Activated CD4-positive, alpha-beta memory T cell treated with anti-CD3 and anti-CD28 coated beads, Interleukin-2, amount 10 ng/mL, durations not matched to agents 7 days and 5 days (primary cell): ENCODE results near the gene MKRN3. TPM values are rescaled to one million over a fixed set of nuclear protein-coding genes. Genes with fewer than 3 reads are reported as not detected.
A peak's percentile ranks its signal among the peaks of the same experiment; 100 is the strongest.

Source experiments
- CTCF ChIA-PET: fragments of 350-600 bp; sonication (Branson Sonifier 250); formaldehyde crosslinking; loops from one replicate; lab custom pipeline; 2021; ENCODE audit warnings: antibody characterized with exemption, inconsistent platforms; lab: Charles Lee
- POLR2A ChIA-PET: fragments of 350-600 bp; sonication (Branson Sonifier 250); formaldehyde crosslinking; loops from one replicate; lab custom pipeline; 2021; ENCODE audit warnings: antibody characterized with exemption; lab: Charles Lee
- DNase-seq: peaks from one replicate; pipeline ENCODE4 v3.0.0-alpha.2; 2020
- H3K27ac Mint-ChIP-seq: one replicate; pipeline ENCODE4 v1.8.0; 2021; ENCODE audit warnings: mild to moderate bottlenecking, mixed read lengths
- H3K27me3 Mint-ChIP-seq: one replicate; pipeline ENCODE4 v1.8.0; 2021; ENCODE audit warnings: mixed read lengths
- H3K36me3 Mint-ChIP-seq: one replicate; pipeline ENCODE4 v1.8.0; 2021; ENCODE audit warnings: low read depth, mixed read lengths
- H3K4me1 Mint-ChIP-seq: one replicate; pipeline ENCODE4 v1.8.0; 2021; ENCODE audit warnings: mixed read lengths
- H3K4me3 Mint-ChIP-seq: one replicate; pipeline ENCODE4 v1.8.0; 2021; ENCODE audit warnings: mild to moderate bottlenecking, mixed read lengths
- H3K9me3 Mint-ChIP-seq: one replicate; pipeline ENCODE4 v1.8.0; 2021; ENCODE audit warnings: mixed read lengths
- total RNA-seq, 2 experiments: library from RNA; stranded (reverse); gene quantifications; one replicate each; pipeline ENCODE4 v1.2.3, GENCODE V29; 2021

Gene MKRN3
- total RNA-seq, result 1 to 10 TPM; 4.4 to 5.0 TPM

- peak within 1 kb of the TSS; percentile 89 for H3K27ac Mint-ChIP-seq
- H3K4me3 Mint-ChIP-seq, result peak within 1 kb of the TSS; percentile 76
- peaks cover 5% of the 10 kb centered on the region for H3K9me3 Mint-ChIP-seq
- DNase-seq, result peak; percentile 67
- ChIA-PET POLR2A (no interaction called here), CTCF (no interaction called here)
- H3K4me1 Mint-ChIP-seq, result peaks cover 5% of the 10 kb centered on the region
- peaks cover 4% of the 10 kb centered on the region for H3K27me3 Mint-ChIP-seq
- no peaks in the 10 kb centered on the region for H3K36me3 Mint-ChIP-seq
Observed at GRCh38 chr15:23565395-23566070, at the start of gene MKRN3. TSS of gene MKRN3 (plus strand) at chr15:23565674. CDS start at chr15:23565783, 109 bp downstream.

- Mint-ChIP-seq H3K27ac (no peak overlapping the region), H3K9me3 (peaks cover 2% of the 10 kb centered on the region), H3K36me3 (no peaks in the 10 kb centered on the region), H3K4me1 (no peaks in the 10 kb centered on the region), H3K4me3 (no peak overlapping the region), H3K27me3 (no peaks in the 10 kb centered on the region)
- no peak for DNase-seq
- POLR2A ChIA-PET, result no interaction called here
- CTCF ChIA-PET, result no interaction called here
Observed at GRCh38 chr15:23516866-23517265, 48.6 kb upstream of the MKRN3 start.

GRCh38 chr15:23518104-23518503 lies 47.4 kb upstream of the MKRN3 start:
- peaks cover 2% of the 10 kb centered on the region for H3K9me3 Mint-ChIP-seq
- H3K4me1 Mint-ChIP-seq, result no peaks in the 10 kb centered on the region
- ChIA-PET POLR2A (no interaction called here), CTCF (no interaction called here)
- no peak overlapping the region for H3K4me3 Mint-ChIP-seq
- no peaks in the 10 kb centered on the region for H3K27me3 Mint-ChIP-seq
- no peak for DNase-seq
- H3K36me3 Mint-ChIP-seq, result no peaks in the 10 kb centered on the region
- H3K27ac Mint-ChIP-seq, result no peak overlapping the region

GRCh38 chr15:23524816-23525215 lies 40.7 kb upstream of the MKRN3 start:
- no peak overlapping the region for H3K4me3 Mint-ChIP-seq

GRCh38 chr15:23529891-23530290 lies 35.6 kb upstream of the MKRN3 start:
- Mint-ChIP-seq H3K9me3 (peaks cover 4% of the 10 kb centered on the region), H3K27ac (no peak overlapping the region), H3K27me3 (no peaks in the 10 kb centered on the region), H3K36me3 (no peaks in the 10 kb centered on the region), H3K4me1 (no peaks in the 10 kb centered on the region), H3K4me3 (no peak overlapping the region)
- no peak for DNase-seq
- CTCF ChIA-PET, result no interaction called here
- POLR2A ChIA-PET, result no interaction called here

More at GRCh38 chr15:23524816-23525215, 40.7 kb upstream of the MKRN3 start:
- ChIA-PET CTCF (no interaction called here), POLR2A (no interaction called here)
- H3K9me3 Mint-ChIP-seq, result no peaks in the 10 kb centered on the region
- no peak for DNase-seq
- H3K4me1 Mint-ChIP-seq, result no peaks in the 10 kb centered on the region
- no peaks in the 10 kb centered on the region for H3K36me3 Mint-ChIP-seq
- no peak overlapping the region for H3K27ac Mint-ChIP-seq
- no peaks in the 10 kb centered on the region for H3K27me3 Mint-ChIP-seq

GRCh38 chr15:23532024-23532423 lies 33.5 kb upstream of the MKRN3 start:
- H3K27me3 Mint-ChIP-seq, result no peaks in the 10 kb centered on the region
- H3K4me1 Mint-ChIP-seq, result no peaks in the 10 kb centered on the region
- CTCF ChIA-PET, result no interaction called here
- H3K36me3 Mint-ChIP-seq, result no peaks in the 10 kb centered on the region
- no peak overlapping the region for H3K4me3 Mint-ChIP-seq
- H3K9me3 Mint-ChIP-seq, result peaks cover 9% of the 10 kb centered on the region
- POLR2A ChIA-PET, result no interaction called here
- no peak for DNase-seq
- H3K27ac Mint-ChIP-seq, result no peak overlapping the region

GRCh38 chr15:23536659-23537058 lies 28.8 kb upstream of the MKRN3 start:
- DNase-seq, result no peak
- ChIA-PET CTCF (no interaction called here), POLR2A (no interaction called here)
- no peaks in the 10 kb centered on the region for H3K4me1 Mint-ChIP-seq
- H3K27ac Mint-ChIP-seq, result no peak overlapping the region
- no peak overlapping the region for H3K4me3 Mint-ChIP-seq
- H3K27me3 Mint-ChIP-seq, result no peaks in the 10 kb centered on the region
- no peaks in the 10 kb centered on the region for H3K36me3 Mint-ChIP-seq
- H3K9me3 Mint-ChIP-seq, result peaks cover 9% of the 10 kb centered on the region

GRCh38 chr15:23538648-23539047 lies 26.8 kb upstream of the MKRN3 start:
- Mint-ChIP-seq H3K36me3 (no peaks in the 10 kb centered on the region), H3K4me3 (no peak overlapping the region), H3K9me3 (peaks cover 9% of the 10 kb centered on the region), H3K4me1 (no peaks in the 10 kb centered on the region), H3K27me3 (no peaks in the 10 kb centered on the region), H3K27ac (no peak overlapping the region)
- CTCF ChIA-PET, result no interaction called here
- DNase-seq, result no peak
- POLR2A ChIA-PET, result no interaction called here

- no peak for DNase-seq
- Mint-ChIP-seq H3K4me3 (no peak overlapping the region), H3K27ac (no peak overlapping the region), H3K27me3 (no peaks in the 10 kb centered on the region), H3K36me3 (no peaks in the 10 kb centered on the region), H3K4me1 (no peaks in the 10 kb centered on the region), H3K9me3 (peaks cover 5% of the 10 kb centered on the region)
- ChIA-PET CTCF (no interaction called here), POLR2A (no interaction called here)
Observed at GRCh38 chr15:23539892-23540291, 25.6 kb upstream of the MKRN3 start.

GRCh38 chr15:23546158-23546557 lies 19.3 kb upstream of the MKRN3 start:
- no peak for DNase-seq
- Mint-ChIP-seq H3K9me3 (no peaks in the 10 kb centered on the region), H3K27ac (no peak overlapping the region), H3K27me3 (no peaks in the 10 kb centered on the region), H3K4me3 (no peak overlapping the region), H3K4me1 (no peaks in the 10 kb centered on the region), H3K36me3 (no peaks in the 10 kb centered on the region)
- POLR2A ChIA-PET, result no interaction called here
- CTCF ChIA-PET, result no interaction called here

GRCh38 chr15:23548071-23548470 lies 17.4 kb upstream of the MKRN3 start:
- Mint-ChIP-seq H3K4me1 (no peaks in the 10 kb centered on the region), H3K27me3 (peaks cover 3% of the 10 kb centered on the region), H3K9me3 (no peaks in the 10 kb centered on the region), H3K27ac (no peak overlapping the region), H3K36me3 (no peaks in the 10 kb centered on the region), H3K4me3 (no peak overlapping the region)
- no peak for DNase-seq
- ChIA-PET CTCF (no interaction called here), POLR2A (no interaction called here)

GRCh38 chr15:23561914-23562313 lies 3.6 kb upstream of the MKRN3 start:
- peaks cover 2% of the 10 kb centered on the region for H3K9me3 Mint-ChIP-seq
- DNase-seq, result no peak
- POLR2A ChIA-PET, result no interaction called here
- H3K4me1 Mint-ChIP-seq, result no peaks in the 10 kb centered on the region
- H3K36me3 Mint-ChIP-seq, result no peaks in the 10 kb centered on the region
- CTCF ChIA-PET, result no interaction called here
- peaks cover 4% of the 10 kb centered on the region for H3K27me3 Mint-ChIP-seq
- no peak overlapping the region for H3K27ac Mint-ChIP-seq
- no peak overlapping the region for H3K4me3 Mint-ChIP-seq

GRCh38 chr15:23564821-23565394 lies 566 bp upstream of the MKRN3 start:
- H3K4me1 Mint-ChIP-seq, result peaks cover 5% of the 10 kb centered on the region
- peaks cover 4% of the 10 kb centered on the region for H3K27me3 Mint-ChIP-seq
- no peaks in the 10 kb centered on the region for H3K36me3 Mint-ChIP-seq
- H3K9me3 Mint-ChIP-seq, result peaks cover 5% of the 10 kb centered on the region
- peak overlapping the region; percentile 89 for H3K27ac Mint-ChIP-seq
- ChIA-PET CTCF (no interaction called here), POLR2A (no interaction called here)
- DNase-seq, result no peak
- H3K4me3 Mint-ChIP-seq, result peak overlapping the region; percentile 76

- POLR2A ChIA-PET, result no interaction called here
Observed at GRCh38 chr15:23566071-23566554, 639 bp downstream of the MKRN3 start.

More at GRCh38 chr15:23566071-23566554, 639 bp downstream of the MKRN3 start:
- Mint-ChIP-seq H3K27me3 (peaks cover 4% of the 10 kb centered on the region), H3K4me3 (peak overlapping the region; percentile 76), H3K9me3 (peaks cover 5% of the 10 kb centered on the region), H3K27ac (peak overlapping the region; percentile 56), H3K4me1 (peaks cover 5% of the 10 kb centered on the region), H3K36me3 (no peaks in the 10 kb centered on the region)
- CTCF ChIA-PET, result no interaction called here
- DNase-seq, result peak; percentile 41
